SK-N-DZ (cell line): Measurements from ENCODE around the gene ZNF43.
"Not testable (repeated sequence)": the region's sequence is repeated elsewhere in the genome, so short reads cannot be mapped to it uniquely, and the experiment has no call there.

Experiments used
- DNase-seq: peaks from one replicate; pipeline ENCODE4 v3.0.0-alpha.2; 2015; ENCODE audit warnings: low spot score

The ZNF43 gene

GRCh38 chr19:21812448-21812847 is 23.5 kb downstream of the ZNF43 start:
- no peak for DNase-seq

GRCh38 chr19:21808400-21809000 is 27.5 kb downstream of the ZNF43 start:
- not testable (repeated sequence) for DNase-seq

GRCh38 chr19:21789466-21790085 is 46.4 kb downstream of the ZNF43 start:
- no peak for DNase-seq

- no peak for DNase-seq
Observed at GRCh38 chr19:21786936-21787335, 49.0 kb downstream of the ZNF43 start.

- DNase-seq: not testable (repeated sequence)
Observed at GRCh38 chr19:21775792-21776191, 60.2 kb downstream of the ZNF43 start.

GRCh38 chr19:21767065-21767800 is 68.7 kb downstream of the ZNF43 start, which contains the start of gene ZNF100:
Gene ZNF100 (minus strand): TSS chr19:21767579. CDS start chr19:21767429, 150 bp downstream.
- peak; percentile 93 for DNase-seq

- peak; percentile 4 for DNase-seq
Observed at GRCh38 chr19:21766705-21767064, 69.3 kb downstream of the ZNF43 start.

GRCh38 chr19:21765151-21765550 is 70.8 kb downstream of the ZNF43 start:
- no peak for DNase-seq

GRCh38 chr19:21761547-21761946 is 74.4 kb downstream of the ZNF43 start:
- DNase-seq: not testable (repeated sequence)

- no peak for DNase-seq
Observed at GRCh38 chr19:21758296-21758695, 77.7 kb downstream of the ZNF43 start.

GRCh38 chr19:21755555-21755954 is 80.4 kb downstream of the ZNF43 start:
- DNase-seq: not testable (repeated sequence)
